Endothelial cell (in vitro differentiated cells): ENCODE measurements around the gene SLC22A4. TPM values are rescaled to one million over a fixed set of nuclear protein-coding genes. Genes with fewer than 3 reads are reported as not detected.

Experiments used
- DNase-seq: peaks from one replicate; pipeline ENCODE4 v3.0.0; 2021; ENCODE audit warnings: low spot score
- H3K27ac Mint-ChIP-seq: one replicate; pipeline ENCODE4 v1.8.0; 2021; ENCODE audit warnings: mixed read lengths, inconsistent platforms; ENCODE audit not compliant: unreplicated experiment
- H3K27me3 Mint-ChIP-seq: one replicate; pipeline ENCODE4 v1.8.0; 2021; ENCODE audit warnings: mild to moderate bottlenecking, moderate library complexity, mixed read lengths, inconsistent platforms; ENCODE audit not compliant: unreplicated experiment
- H3K36me3 Mint-ChIP-seq: one replicate; pipeline ENCODE4 v1.8.0; 2021; ENCODE audit warnings: mild to moderate bottlenecking, low read depth, mixed read lengths, inconsistent platforms; ENCODE audit not compliant: unreplicated experiment
- H3K4me1 Mint-ChIP-seq: one replicate; pipeline ENCODE4 v1.8.0; 2021; ENCODE audit warnings: mild to moderate bottlenecking, mixed read lengths, inconsistent platforms; ENCODE audit not compliant: unreplicated experiment
- H3K4me3 Mint-ChIP-seq: one replicate; pipeline ENCODE4 v1.8.0; 2021; ENCODE audit warnings: mild to moderate bottlenecking, mixed read lengths, inconsistent platforms; ENCODE audit not compliant: unreplicated experiment
- H3K9me3 Mint-ChIP-seq: one replicate; pipeline ENCODE4 v1.8.0; 2021; ENCODE audit warnings: mixed read lengths, inconsistent platforms; ENCODE audit not compliant: unreplicated experiment
- total RNA-seq: library from RNA; stranded (reverse); fragmentation: NEBNext Ultra II Directional; extraction: Animal tissue kit (Norgen Biotek cat#: 25700); gene quantifications from one replicate; pipeline ENCODE4 v1.2.1, GENCODE V29; 2021; ENCODE audit not compliant: unreplicated experiment
- TF ChIP-seq, protein P1 (sequence below): fragments of 200-600 bp; sonication (generic); IDR thresholded peaks from one replicate; pipeline ENCODE4 v1.5.0; 2021; ENCODE audit warnings: antibody characterized with exemption; ENCODE audit not compliant: unreplicated experiment

SLC22A4 gene
- total RNA-seq, 1 donor from 2014 or later: 0.13 TPM

- H3K4me1 Mint-ChIP-seq: no peaks in the 10 kb centered on the region
- no peaks in the 10 kb centered on the region for H3K9me3 Mint-ChIP-seq
- H3K4me3 Mint-ChIP-seq: no peak overlapping the region
- no peak for DNase-seq
- H3K36me3 Mint-ChIP-seq: no peaks in the 10 kb centered on the region
- no peaks in the 10 kb centered on the region for H3K27me3 Mint-ChIP-seq
- no peak overlapping the region for H3K27ac Mint-ChIP-seq
- TF ChIP-seq, protein P1, sequence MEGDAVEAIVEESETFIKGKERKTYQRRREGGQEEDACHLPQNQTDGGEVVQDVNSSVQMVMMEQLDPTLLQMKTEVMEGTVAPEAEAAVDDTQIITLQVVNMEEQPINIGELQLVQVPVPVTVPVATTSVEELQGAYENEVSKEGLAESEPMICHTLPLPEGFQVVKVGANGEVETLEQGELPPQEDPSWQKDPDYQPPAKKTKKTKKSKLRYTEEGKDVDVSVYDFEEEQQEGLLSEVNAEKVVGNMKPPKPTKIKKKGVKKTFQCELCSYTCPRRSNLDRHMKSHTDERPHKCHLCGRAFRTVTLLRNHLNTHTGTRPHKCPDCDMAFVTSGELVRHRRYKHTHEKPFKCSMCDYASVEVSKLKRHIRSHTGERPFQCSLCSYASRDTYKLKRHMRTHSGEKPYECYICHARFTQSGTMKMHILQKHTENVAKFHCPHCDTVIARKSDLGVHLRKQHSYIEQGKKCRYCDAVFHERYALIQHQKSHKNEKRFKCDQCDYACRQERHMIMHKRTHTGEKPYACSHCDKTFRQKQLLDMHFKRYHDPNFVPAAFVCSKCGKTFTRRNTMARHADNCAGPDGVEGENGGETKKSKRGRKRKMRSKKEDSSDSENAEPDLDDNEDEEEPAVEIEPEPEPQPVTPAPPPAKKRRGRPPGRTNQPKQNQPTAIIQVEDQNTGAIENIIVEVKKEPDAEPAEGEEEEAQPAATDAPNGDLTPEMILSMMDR: no peak
Measured at GRCh38 chr5:132281856-132282614, 12.2 kb upstream of the SLC22A4 start.

GRCh38 chr5:132283423-132284043 is 10.7 kb upstream of the SLC22A4 start:
- Mint-ChIP-seq H3K27ac (no peak overlapping the region), H3K4me1 (no peaks in the 10 kb centered on the region), H3K27me3 (no peaks in the 10 kb centered on the region), H3K4me3 (no peak overlapping the region), H3K9me3 (no peaks in the 10 kb centered on the region), H3K36me3 (no peaks in the 10 kb centered on the region)
- DNase-seq: no peak
- TF ChIP-seq, protein P1: peak; percentile 58

DNA sequence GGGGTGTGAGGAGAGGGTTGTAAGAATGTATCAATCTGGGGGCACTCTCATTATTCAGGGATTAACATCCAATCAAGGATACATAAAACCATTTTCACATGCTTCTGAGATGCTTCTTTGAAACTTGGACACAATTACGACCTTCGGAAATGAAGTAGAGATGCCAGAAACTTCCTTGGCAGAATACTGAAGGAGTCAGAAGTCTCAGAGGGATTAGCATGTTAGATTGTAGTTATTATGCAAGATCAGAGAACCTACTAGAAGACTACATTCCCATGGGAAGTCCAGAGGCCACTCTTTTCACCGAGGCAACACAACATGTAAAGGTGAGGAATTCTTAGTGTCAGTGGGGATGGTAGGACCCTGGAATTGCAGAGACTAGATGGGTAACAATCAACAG is 5.1 kb upstream of the SLC22A4 start:
- Mint-ChIP-seq H3K27me3 (no peaks in the 10 kb centered on the region), H3K9me3 (no peaks in the 10 kb centered on the region), H3K27ac (no peak overlapping the region), H3K36me3 (no peaks in the 10 kb centered on the region), H3K4me1 (peaks cover 2% of the 10 kb centered on the region), H3K4me3 (no peak overlapping the region)
- no peak for DNase-seq
- TF ChIP-seq, protein P1: no peak

- Mint-ChIP-seq H3K4me3 (no peak overlapping the region), H3K27me3 (peaks cover 9% of the 10 kb centered on the region), H3K9me3 (no peaks in the 10 kb centered on the region), H3K4me1 (peaks cover 6% of the 10 kb centered on the region), H3K36me3 (no peaks in the 10 kb centered on the region), H3K27ac (no peak overlapping the region)
- no peak for DNase-seq
- TF ChIP-seq, protein P1: no peak
Measured at GRCh38 chr5:132291026-132291425, 3.2 kb upstream of the SLC22A4 start.
